OCI-LY3 (cell line): Measurements from ENCODE around the gene SLC25A41.

Source experiments
- H2AFZ ChIP-seq: fragments of 200-600, 300-600 bp; shearing (Covaris generic); 2 replicates; pipeline ENCODE4 v1.6.0; 2014; ENCODE audit warnings: antibody characterized with exemption, low read depth, low read length
- H3K27ac ChIP-seq: fragments of 200-600, 300-600 bp; sonication (generic); 2 replicates; pipeline ENCODE4 v1.5.1; 2014; ENCODE audit warnings: mild to moderate bottlenecking, low read length, moderate library complexity, mixed read lengths
- H3K27me3 ChIP-seq: fragments of 200-600, 300-600 bp; sonication (generic); 2 replicates; pipeline ENCODE4 v1.6.1; 2014; ENCODE audit warnings: low read depth, low read length, mixed read lengths
- H3K36me3 ChIP-seq: fragments of 200-600, 300-600 bp; sonication (generic); replicated peaks from 2 replicates; pipeline ENCODE3; 2014; ENCODE audit warnings: low read depth, low read length, mixed read lengths
- H3K4me1 ChIP-seq: fragments of 300-600, 200-600 bp; sonication (generic); 2 replicates; pipeline ENCODE4 v1.6.1; 2014; ENCODE audit warnings: low read length, mixed read lengths
- H3K4me2 ChIP-seq: fragments of 200-600, 300-600 bp; sonication (generic); 2 replicates; pipeline ENCODE4 v1.6.1; 2014; ENCODE audit warnings: low read length, mixed read lengths
- H3K4me3 ChIP-seq: fragments of 300-600, 200-600 bp; sonication (generic); 2 replicates; pipeline ENCODE4 v1.5.1; 2014; ENCODE audit warnings: antibody characterized with exemption, mild to moderate bottlenecking, low read length, moderate library complexity
- H3K79me2 ChIP-seq: fragments of 300-600, 200-600 bp; shearing (Covaris generic); 2 replicates; pipeline ENCODE4 v1.6.1; 2014; ENCODE audit warnings: mild to moderate bottlenecking, low read length, mixed read lengths
- H3K9ac ChIP-seq: fragments of 300-600, 200-600 bp; shearing (Covaris generic); 2 replicates; pipeline ENCODE4 v1.6.0; 2014; ENCODE audit warnings: mild to moderate bottlenecking, low read length, moderate library complexity
- H3K9me3 ChIP-seq: fragments of 200-600, 300-600 bp; shearing (Covaris generic); 2 replicates; pipeline ENCODE4 v1.6.1; 2014; ENCODE audit warnings: low read length, mixed read lengths; ENCODE audit not compliant: insufficient read depth
- H4K20me1 ChIP-seq: fragments of 200-600, 300-600 bp; sonication (generic); 2 replicates; pipeline ENCODE4 v1.6.1; 2016; ENCODE audit warnings: low read length, mixed read lengths; ENCODE audit not compliant: insufficient read depth
- EZH2phosphoT487 ChIP-seq: fragments of 200-600 bp; shearing (Covaris generic); IDR thresholded peaks from 2 replicates; pipeline ENCODE4 v1.6.1; 2018; ENCODE audit warnings: antibody characterized with exemption, mixed run types, low read depth
- TF ChIP-seq, protein P1 (sequence below): fragments of 200-600, 300-600 bp; sonication (generic); IDR thresholded peaks from 2 replicates; pipeline ENCODE4 v1.5.1; 2014; ENCODE audit warnings: antibody characterized with exemption, low read length, low read depth

The SLC25A41 gene

DNA sequence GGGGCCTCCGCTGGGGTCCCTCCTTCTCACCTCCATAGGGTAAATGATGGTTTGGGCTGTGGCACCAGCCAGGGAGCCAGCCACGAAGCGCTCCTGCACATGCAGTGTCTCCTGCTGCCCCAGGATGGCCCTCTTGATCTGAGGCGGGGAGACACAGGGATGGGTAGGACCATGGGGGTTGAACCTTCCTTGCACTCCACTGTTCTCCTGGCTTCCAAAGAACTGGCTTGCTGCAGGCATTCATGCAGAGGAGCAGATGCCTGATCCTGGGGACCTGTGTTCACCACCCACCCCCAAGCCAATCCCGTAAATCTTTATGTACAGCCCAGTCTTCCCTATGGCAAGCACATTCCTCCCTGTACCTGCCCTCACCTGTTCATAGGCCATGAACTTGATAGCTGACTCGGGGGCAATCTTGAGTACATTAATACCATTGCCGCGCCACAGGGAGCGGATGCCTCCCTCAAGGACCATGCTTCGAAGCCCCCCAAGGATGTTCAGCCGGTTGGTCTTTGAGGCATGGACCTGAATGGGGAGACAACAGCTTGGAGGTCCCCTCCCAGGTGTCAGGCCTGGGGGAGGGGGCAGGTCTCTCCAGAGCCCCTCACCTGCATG is 20.5 kb upstream of the SLC25A41 start:
- Histone ChIP-seq H3K79me2 (peaks cover 19% of the 10 kb centered on the region), H2AFZ (no peak overlapping the region), H3K4me1 (peaks cover 12% of the 10 kb centered on the region), H3K9ac (no peak overlapping the region), H3K27ac (no peak overlapping the region), H3K27me3 (no peaks in the 10 kb centered on the region), H4K20me1 (no peaks in the 10 kb centered on the region), H3K36me3 (peaks cover 75% of the 10 kb centered on the region), H3K4me3 (no peak overlapping the region), H3K4me2 (no peak overlapping the region), H3K9me3 (peaks cover 18% of the 10 kb centered on the region; the same call in 1 of the 2 replicates)
- no peak for TF ChIP-seq EZH2phosphoT487
- TF ChIP-seq, protein P1, sequence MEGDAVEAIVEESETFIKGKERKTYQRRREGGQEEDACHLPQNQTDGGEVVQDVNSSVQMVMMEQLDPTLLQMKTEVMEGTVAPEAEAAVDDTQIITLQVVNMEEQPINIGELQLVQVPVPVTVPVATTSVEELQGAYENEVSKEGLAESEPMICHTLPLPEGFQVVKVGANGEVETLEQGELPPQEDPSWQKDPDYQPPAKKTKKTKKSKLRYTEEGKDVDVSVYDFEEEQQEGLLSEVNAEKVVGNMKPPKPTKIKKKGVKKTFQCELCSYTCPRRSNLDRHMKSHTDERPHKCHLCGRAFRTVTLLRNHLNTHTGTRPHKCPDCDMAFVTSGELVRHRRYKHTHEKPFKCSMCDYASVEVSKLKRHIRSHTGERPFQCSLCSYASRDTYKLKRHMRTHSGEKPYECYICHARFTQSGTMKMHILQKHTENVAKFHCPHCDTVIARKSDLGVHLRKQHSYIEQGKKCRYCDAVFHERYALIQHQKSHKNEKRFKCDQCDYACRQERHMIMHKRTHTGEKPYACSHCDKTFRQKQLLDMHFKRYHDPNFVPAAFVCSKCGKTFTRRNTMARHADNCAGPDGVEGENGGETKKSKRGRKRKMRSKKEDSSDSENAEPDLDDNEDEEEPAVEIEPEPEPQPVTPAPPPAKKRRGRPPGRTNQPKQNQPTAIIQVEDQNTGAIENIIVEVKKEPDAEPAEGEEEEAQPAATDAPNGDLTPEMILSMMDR = no peak

DNA sequence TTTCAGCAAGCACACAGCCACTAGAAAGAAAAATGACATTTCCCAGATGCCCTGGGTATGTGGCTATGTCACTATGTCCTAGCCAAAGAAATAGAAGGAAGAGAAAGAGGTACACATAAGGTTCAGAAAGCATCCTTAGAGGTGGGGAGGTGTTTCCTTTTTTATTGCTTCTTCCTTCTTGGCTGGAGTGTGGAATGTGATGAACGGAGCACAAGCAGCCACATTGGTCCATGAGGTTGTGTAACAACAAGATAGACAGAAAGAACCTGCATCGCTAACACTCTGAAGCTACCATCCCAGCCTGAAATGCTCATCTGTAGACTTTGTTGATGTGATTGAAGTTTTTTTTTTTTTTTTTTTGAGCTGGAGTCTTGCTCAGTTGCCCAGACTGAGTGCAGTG is 19.3 kb upstream of the SLC25A41 start:
- H4K20me1 ChIP-seq = no peaks in the 10 kb centered on the region
- H3K9me3 ChIP-seq = peaks cover 18% of the 10 kb centered on the region; the same call in 1 of the 2 replicates
- peaks cover 4% of the 10 kb centered on the region for H3K4me1 ChIP-seq
- TF ChIP-seq EZH2phosphoT487 = no peak
- TF ChIP-seq, protein P1 = no peak
- no peak overlapping the region for H2AFZ ChIP-seq
- H3K27ac ChIP-seq = no peak overlapping the region
- no peak overlapping the region for H3K9ac ChIP-seq
- H3K4me2 ChIP-seq = no peak overlapping the region
- H3K27me3 ChIP-seq = no peaks in the 10 kb centered on the region
- peaks cover 7% of the 10 kb centered on the region for H3K79me2 ChIP-seq
- H3K36me3 ChIP-seq = peaks cover 75% of the 10 kb centered on the region
- H3K4me3 ChIP-seq = no peak overlapping the region

DNA sequence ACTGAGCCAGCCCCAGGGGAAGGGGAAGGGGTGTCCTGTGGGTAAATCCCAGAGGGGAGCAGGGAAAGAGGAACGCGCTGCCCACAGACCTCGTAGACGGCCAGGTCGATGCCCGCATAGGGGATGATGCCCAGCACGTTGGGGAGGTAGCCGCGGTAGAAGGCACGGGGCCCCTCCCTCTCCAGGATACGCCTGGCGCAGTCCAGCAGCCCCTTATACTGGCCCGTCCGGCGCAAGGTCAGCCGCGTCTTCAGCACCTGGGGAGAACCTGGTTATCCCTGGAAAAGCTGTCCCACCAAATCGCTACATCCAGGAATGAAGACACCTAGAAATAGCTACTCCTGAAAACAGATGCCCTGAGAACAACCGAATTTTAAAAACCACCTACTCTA is 18.7 kb upstream of the SLC25A41 start:
- H3K27me3 ChIP-seq = no peaks in the 10 kb centered on the region
- H3K9ac ChIP-seq = no peak overlapping the region
- H3K79me2 ChIP-seq = peaks cover under 1% of the 10 kb centered on the region; the same call in 1 of the 2 replicates
- no peaks in the 10 kb centered on the region for H3K4me1 ChIP-seq
- no peaks in the 10 kb centered on the region for H4K20me1 ChIP-seq
- no peak for TF ChIP-seq EZH2phosphoT487
- TF ChIP-seq, protein P1 = no peak
- H3K9me3 ChIP-seq = peaks cover 18% of the 10 kb centered on the region; the same call in 1 of the 2 replicates
- H3K36me3 ChIP-seq = peaks cover 69% of the 10 kb centered on the region
- H3K4me2 ChIP-seq = no peak overlapping the region
- no peak overlapping the region for H3K4me3 ChIP-seq
- H3K27ac ChIP-seq = no peak overlapping the region
- no peak overlapping the region for H2AFZ ChIP-seq

DNA sequence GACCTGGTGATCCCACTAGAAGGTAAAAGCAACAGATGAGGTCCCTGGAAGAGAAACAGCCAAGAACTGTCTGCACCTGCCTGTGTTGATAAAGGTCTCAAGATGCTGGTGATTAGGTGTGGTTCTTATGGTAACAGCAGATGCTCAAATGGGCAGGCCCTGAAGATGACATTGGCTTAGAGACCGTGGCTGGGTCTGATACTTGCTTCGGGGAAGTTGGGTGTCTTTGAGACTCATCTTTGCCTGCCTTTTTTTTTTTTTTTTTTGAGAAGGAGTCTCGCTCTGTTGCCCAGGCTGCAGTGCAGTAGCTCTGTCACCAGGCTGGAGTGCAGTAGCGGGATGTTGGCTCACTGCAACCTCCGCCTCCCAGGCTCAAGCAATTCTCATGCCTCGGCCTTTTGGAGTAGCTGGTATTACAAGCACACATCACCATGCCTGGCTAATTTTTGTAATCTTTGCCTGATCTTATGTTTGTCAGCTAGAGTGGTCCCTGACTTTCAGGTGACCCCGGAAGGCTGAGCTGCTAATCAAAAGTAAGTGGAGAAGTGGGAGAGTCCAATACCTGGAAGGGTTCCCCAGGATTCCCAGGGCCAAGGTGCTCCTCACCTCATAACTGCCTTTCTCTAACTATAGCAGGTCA is 18.1 kb upstream of the SLC25A41 start:
- H3K9ac ChIP-seq = no peak overlapping the region
- no peak overlapping the region for H3K4me3 ChIP-seq
- H3K79me2 ChIP-seq = no peaks in the 10 kb centered on the region
- H4K20me1 ChIP-seq = no peaks in the 10 kb centered on the region
- no peak overlapping the region for H2AFZ ChIP-seq
- peaks cover 18% of the 10 kb centered on the region; the same call in 1 of the 2 replicates for H3K9me3 ChIP-seq
- no peak overlapping the region for H3K27ac ChIP-seq
- no peak overlapping the region for H3K4me2 ChIP-seq
- no peaks in the 10 kb centered on the region for H3K4me1 ChIP-seq
- peaks cover 67% of the 10 kb centered on the region for H3K36me3 ChIP-seq
- TF ChIP-seq, protein P1 = no peak
- TF ChIP-seq EZH2phosphoT487 = no peak
- H3K27me3 ChIP-seq = no peaks in the 10 kb centered on the region
